ENCODE results near the gene RNF183. TPM values are rescaled to one million over a fixed set of nuclear protein-coding genes. Genes with fewer than 3 reads are reported as not detected.

Gene RNF183
- total and polyA plus RNA-seq, 10 donors = 0.06 to 0.35 (median 0.08) TPM; not detected in 6

GRCh38 chr9:113258282-113258681 lies 44.9 kb downstream of the RNF183 start:
- intact Hi-C loops (cut with DNase I; ENCODE audit: low total_unique reads) = no loop called here
- TF ChIP-seq POLR2AphosphoS5 (IDR thresholded peaks at IDR 0.05) (no peak), POLR2A (IDR thresholded peaks at IDR 0.05) (no peak), CTCF (IDR thresholded peaks at IDR 0.05 in 8 of 11, conservative IDR thresholded peaks at IDR 0.05 in 3 of 11) (no peak)
- Histone ChIP-seq H3K27ac (no peak overlapping the region), H3K4me3 (no peak overlapping the region), H3K9me3 (no peaks in the 10 kb centered on the region), H3K36me3 (peaks cover 0 to 80% (median 26%) of the 10 kb centered on the region in 6 donors), H3K4me1 (peaks cover 0 to 15% (median 0%) of the 10 kb centered on the region in 6 donors), H3K27me3 (replicated peaks in 1 of 7) (no peaks in the 10 kb centered on the region)
- DNase-seq = no peak
- WGBS, 5 donors = 89 to 94% (median 91%) methylated on average over 1 of the region's 1 CpG

DNA sequence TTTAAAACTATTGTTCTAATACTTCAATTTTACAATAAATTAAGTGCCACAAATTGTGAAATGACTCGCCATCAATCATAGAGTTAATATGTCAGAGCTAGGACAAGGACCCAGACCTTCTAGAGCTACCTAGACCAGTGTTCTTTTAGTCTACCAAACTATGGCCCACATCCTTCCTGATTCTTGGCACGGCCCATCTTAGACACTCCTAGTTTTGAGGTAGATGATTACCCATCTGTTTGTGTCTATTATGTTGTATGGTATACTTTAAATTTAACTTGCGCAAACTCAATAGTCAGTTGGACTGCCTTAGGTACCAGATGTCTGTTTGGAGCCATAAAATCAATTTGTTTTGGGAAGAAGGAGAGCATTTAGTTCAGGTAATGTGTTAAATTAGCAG lies 45.3 kb downstream of the RNF183 start:
- Histone ChIP-seq H3K27ac (no peak overlapping the region), H3K36me3 (peaks cover 0 to 75% (median 26%) of the 10 kb centered on the region in 6 donors), H3K4me3 (no peak overlapping the region), H3K27me3 (replicated peaks in 1 of 7) (no peaks in the 10 kb centered on the region), H3K9me3 (no peaks in the 10 kb centered on the region), H3K4me1 (peaks cover 0 to 15% (median 0%) of the 10 kb centered on the region in 6 donors)
- no peak for DNase-seq
- no peak for TF ChIP-seq POLR2AphosphoS5 (IDR thresholded peaks at IDR 0.05)
- intact Hi-C loops (cut with DNase I; ENCODE audit: low total_unique reads) = no loop called here
- WGBS, 5 donors = 89 to 96% (median 93%) methylated on average over 3 of the region's 3 CpGs

DNA sequence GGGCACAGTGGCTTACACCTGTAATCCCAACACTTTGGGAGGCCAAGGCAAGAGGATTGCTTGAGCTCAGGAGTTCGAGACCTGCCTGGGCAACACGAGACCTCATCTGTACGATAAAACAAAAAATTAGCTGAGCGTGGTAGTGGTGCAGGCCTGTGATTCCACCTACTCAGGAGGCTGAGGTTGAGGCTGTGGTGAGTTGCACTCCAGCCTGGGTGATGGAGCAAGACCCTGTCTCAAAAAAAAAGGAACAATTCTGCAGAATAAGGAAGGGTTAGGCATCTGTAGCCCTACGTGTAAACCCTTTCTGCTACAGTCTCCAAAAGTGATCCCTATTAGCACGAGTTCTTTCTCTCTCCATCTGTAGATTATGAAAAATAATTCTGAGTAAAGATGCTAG lies 47.7 kb downstream of the RNF183 start:
- H3K4me1 ChIP-seq = peaks cover 0 to 15% (median 0%) of the 10 kb centered on the region in 6 donors
- intact Hi-C loops (cut with DNase I; ENCODE audit: low total_unique reads) = no loop called here
- no peak overlapping the region for H3K4me3 ChIP-seq
- peak overlapping the region in 2 of 8 donors; percentile 7 to 8 for H3K27ac ChIP-seq
- 56 to 92% (median 70%) methylated on average over 6 of the region's 6 CpGs for WGBS, 5 donors
- H3K27me3 ChIP-seq (replicated peaks in 1 of 7) = no peaks in the 10 kb centered on the region
- no peak for DNase-seq
- no peak for TF ChIP-seq CTCF (IDR thresholded peaks at IDR 0.05 in 8 of 11, conservative IDR thresholded peaks at IDR 0.05 in 3 of 11)
- TF ChIP-seq POLR2AphosphoS5 (IDR thresholded peaks at IDR 0.05) = no peak
- TF ChIP-seq POLR2A (IDR thresholded peaks at IDR 0.05) = no peak
- peaks cover 0 to 51% (median 21%) of the 10 kb centered on the region in 6 donors for H3K36me3 ChIP-seq
- H3K9me3 ChIP-seq = peaks cover 0 to 7% (median 2%) of the 10 kb centered on the region in 8 donors

DNA sequence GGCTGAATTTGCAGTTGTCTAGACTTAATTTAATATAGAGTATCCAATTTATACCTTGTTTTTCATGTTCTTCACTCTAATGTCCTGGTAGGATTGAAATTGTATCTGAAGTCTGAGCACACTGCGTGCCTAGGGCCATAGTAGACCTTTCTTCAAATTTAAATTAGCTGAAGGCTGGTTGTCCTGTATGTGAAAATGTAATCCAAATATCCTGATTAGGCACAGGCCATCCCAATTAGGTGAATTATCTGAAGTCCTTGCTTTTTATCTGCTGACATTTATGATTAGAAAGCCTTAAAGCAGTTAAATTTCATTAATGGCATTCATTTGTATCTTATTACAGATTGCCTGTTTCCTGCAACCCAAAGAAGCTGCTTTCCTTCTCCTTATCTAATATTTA lies 48.2 kb downstream of the RNF183 start:
- Histone ChIP-seq H3K36me3 (peaks cover 0 to 47% (median 17%) of the 10 kb centered on the region in 6 donors), H3K9me3 (peaks cover 0 to 7% (median 2%) of the 10 kb centered on the region in 8 donors), H3K4me1 (peaks cover 0 to 15% (median 0%) of the 10 kb centered on the region in 6 donors), H3K27me3 (replicated peaks in 1 of 7) (no peaks in the 10 kb centered on the region), H3K27ac (peak overlapping the region in 2 of 8 donors; percentile 7 to 8), H3K4me3 (no peak overlapping the region)
- no peak for DNase-seq
- WGBS, 5 donors = 94 to 98% (median 96%) methylated on average over 1 of the region's 1 CpG
- intact Hi-C loops (cut with DNase I; ENCODE audit: low total_unique reads) = no loop called here
- TF ChIP-seq POLR2AphosphoS5 (IDR thresholded peaks at IDR 0.05) = no peak
- TF ChIP-seq POLR2A (IDR thresholded peaks at IDR 0.05) = no peak
- no peak for TF ChIP-seq CTCF (IDR thresholded peaks at IDR 0.05 in 8 of 11, conservative IDR thresholded peaks at IDR 0.05 in 3 of 11)

Measured in spleen (tissue), 11 donors.